ENCODE measurements around the gene FOS. TPM values are rescaled to one million over a fixed set of nuclear protein-coding genes. Genes with fewer than 3 reads are reported as not detected.

FOS gene
- total and polyA plus RNA-seq, 12 donors: 9.3 to 173 (median 53.2) TPM

DNA sequence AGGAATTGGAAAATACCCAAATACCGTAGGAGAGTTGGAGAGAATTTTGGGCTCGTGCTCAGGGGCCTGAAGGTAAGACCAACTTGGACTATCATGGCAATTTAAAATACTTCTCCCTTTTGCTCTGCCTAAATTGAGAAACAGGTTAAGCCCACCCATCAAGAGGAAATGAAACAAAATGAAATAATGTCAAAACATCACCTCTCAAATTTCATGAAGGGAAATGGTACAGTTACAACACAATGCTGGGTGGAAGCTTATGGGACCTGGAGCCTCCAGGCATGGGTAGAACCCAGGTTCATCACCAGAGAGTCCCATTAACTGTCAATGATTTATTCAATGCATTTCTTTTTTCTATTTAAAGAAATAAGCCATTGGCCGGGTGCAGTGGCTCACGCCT is 33.7 kb downstream of the FOS start:
- TF ChIP-seq, protein P1, sequence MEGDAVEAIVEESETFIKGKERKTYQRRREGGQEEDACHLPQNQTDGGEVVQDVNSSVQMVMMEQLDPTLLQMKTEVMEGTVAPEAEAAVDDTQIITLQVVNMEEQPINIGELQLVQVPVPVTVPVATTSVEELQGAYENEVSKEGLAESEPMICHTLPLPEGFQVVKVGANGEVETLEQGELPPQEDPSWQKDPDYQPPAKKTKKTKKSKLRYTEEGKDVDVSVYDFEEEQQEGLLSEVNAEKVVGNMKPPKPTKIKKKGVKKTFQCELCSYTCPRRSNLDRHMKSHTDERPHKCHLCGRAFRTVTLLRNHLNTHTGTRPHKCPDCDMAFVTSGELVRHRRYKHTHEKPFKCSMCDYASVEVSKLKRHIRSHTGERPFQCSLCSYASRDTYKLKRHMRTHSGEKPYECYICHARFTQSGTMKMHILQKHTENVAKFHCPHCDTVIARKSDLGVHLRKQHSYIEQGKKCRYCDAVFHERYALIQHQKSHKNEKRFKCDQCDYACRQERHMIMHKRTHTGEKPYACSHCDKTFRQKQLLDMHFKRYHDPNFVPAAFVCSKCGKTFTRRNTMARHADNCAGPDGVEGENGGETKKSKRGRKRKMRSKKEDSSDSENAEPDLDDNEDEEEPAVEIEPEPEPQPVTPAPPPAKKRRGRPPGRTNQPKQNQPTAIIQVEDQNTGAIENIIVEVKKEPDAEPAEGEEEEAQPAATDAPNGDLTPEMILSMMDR (IDR thresholded peaks at IDR 0.05): no peak
- H3K36me3 ChIP-seq: no peaks in the 10 kb centered on the region
- no peaks in the 10 kb centered on the region for H3K9me3 ChIP-seq
- WGBS, 2 donors: 80 to 85% methylated on average over 4 of the region's 4 CpGs
- peaks cover 14 to 46% (median 38%) of the 10 kb centered on the region in 9 donors for H3K4me1 ChIP-seq
- intact Hi-C loops (cut with DNase I): loop anchor here in 4 of 10 donors (5.0 to 10.0 kb wide), 2 partner anchors 112 to 115 kb away; partner anchors contain the start of gene JDP2 (in 4 of the 4)
- H3K27me3 ChIP-seq: no peaks in the 10 kb centered on the region
- no peak overlapping the region for H3K27ac ChIP-seq
- ATAC-seq (no peak), DNase-seq (no peak)
- H3K4me3 ChIP-seq: no peak overlapping the region

DNA sequence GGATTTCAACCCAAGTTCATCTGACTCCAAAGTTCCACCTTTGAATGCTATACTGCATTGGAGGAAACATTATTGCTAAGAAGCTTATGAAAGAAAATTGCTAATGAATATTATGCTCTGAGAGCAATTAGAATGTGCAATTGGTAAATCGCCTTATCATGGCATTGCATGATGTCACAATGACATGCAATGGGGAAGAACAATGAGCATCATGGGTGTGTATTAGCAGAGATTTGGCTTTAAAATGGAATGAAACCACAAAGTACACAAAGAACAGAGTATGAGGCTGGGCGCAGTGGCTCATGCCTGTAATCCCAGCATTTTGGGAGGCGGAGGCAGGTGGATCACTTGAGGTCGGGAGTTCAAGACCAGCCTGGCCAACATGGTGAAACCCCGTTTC is 34.7 kb downstream of the FOS start:
- WGBS, 2 donors: 96 to 99% methylated on average over 5 of the region's 5 CpGs
- H3K36me3 ChIP-seq: no peaks in the 10 kb centered on the region
- no peaks in the 10 kb centered on the region for H3K27me3 ChIP-seq
- TF ChIP-seq, protein P1 (IDR thresholded peaks at IDR 0.05): no peak
- no peak overlapping the region for H3K27ac ChIP-seq
- peaks cover 14 to 42% (median 32%) of the 10 kb centered on the region in 9 donors for H3K4me1 ChIP-seq
- no peaks in the 10 kb centered on the region for H3K9me3 ChIP-seq
- no peak for ATAC-seq
- no peak for DNase-seq
- H3K4me3 ChIP-seq: no peak overlapping the region
- intact Hi-C loops (cut with DNase I): loop anchor here in 4 of 10 donors (5.0 to 10.0 kb wide), 2 partner anchors 112 to 114 kb away; partner anchors contain the start of gene JDP2 (in 4 of the 4)

DNA sequence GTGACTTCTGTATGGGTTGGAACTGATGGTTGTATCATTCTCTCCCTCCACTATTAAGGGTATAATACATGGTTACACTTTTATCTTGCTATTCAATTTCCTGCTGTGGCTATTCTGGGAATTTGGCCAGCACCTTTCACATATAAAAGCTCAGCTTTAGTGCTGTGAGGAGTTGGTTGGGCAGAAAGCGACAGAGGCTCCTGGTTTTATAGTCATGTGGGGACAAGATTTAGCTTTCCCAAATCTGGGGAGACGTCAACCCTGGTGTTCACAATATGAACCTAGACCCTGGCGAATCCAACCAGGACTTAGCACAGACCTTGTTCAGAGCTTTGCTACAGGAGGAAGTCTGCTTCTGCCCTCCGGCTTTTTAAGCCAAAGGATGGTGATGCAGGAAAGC is 36.5 kb downstream of the FOS start:
- Histone ChIP-seq H3K27ac (peak overlapping the region in 5 of 10 donors; percentile 33 to 70 (median 55)), H3K4me3 (peak overlapping the region in 3 of 10 donors; percentile 4 to 17 (median 15)), H3K4me1 (peaks cover 14 to 38% (median 30%) of the 10 kb centered on the region in 9 donors), H3K9me3 (no peaks in the 10 kb centered on the region), H3K36me3 (no peaks in the 10 kb centered on the region), H3K27me3 (no peaks in the 10 kb centered on the region)
- ATAC-seq (peak; percentile 9 to 52 (median 31)), DNase-seq (peak in 1 of 2 donors; percentile 58)
- TF ChIP-seq, protein P1 (IDR thresholded peaks at IDR 0.05): no peak
- WGBS, 2 donors: 6 to 11% methylated on average over 4 of the region's 4 CpGs
- intact Hi-C loops (cut with DNase I): loop anchor here in 3 of 10 donors (2.0 to 10.0 kb wide), 2 partner anchors 110 to 114 kb away; partner anchors contain the start of gene JDP2 (in 3 of the 3)

GRCh38 chr14:75317148-75317547 is 38.5 kb downstream of the FOS start:
- Histone ChIP-seq H3K4me3 (no peak overlapping the region), H3K27ac (no peak overlapping the region), H3K9me3 (no peaks in the 10 kb centered on the region), H3K36me3 (no peaks in the 10 kb centered on the region), H3K27me3 (no peaks in the 10 kb centered on the region), H3K4me1 (peaks cover 7 to 28% (median 17%) of the 10 kb centered on the region in 9 donors)
- 76 to 84% methylated on average over 4 of the region's 4 CpGs for WGBS, 2 donors
- intact Hi-C loops (cut with DNase I): loop anchor here in 2 of 10 donors (10.0 kb wide), 1 partner anchor 108 kb away; the partner anchor contains the start of gene JDP2 (in 2 of the 2)
- TF ChIP-seq, protein P1 (IDR thresholded peaks at IDR 0.05): no peak
- ATAC-seq (no peak), DNase-seq (no peak)

Data from heart right ventricle (tissue), 16 donors.